HG03469 (cell line): ENCODE data around the gene SORBS2.
"Not testable (repeated sequence)": the region's sequence is repeated elsewhere in the genome, so short reads cannot be mapped to it uniquely, and the experiment has no call there.

Source experiments
- ATAC-seq: cut with Tn5 transposase; IDR thresholded peaks from one replicate; pipeline ENCODE4 v1.9.1; 2021; ENCODE audit warnings: mild to moderate bottlenecking, moderate library complexity, moderate number of reproducible peaks; ENCODE audit not compliant: unreplicated experiment

The SORBS2 gene

DNA sequence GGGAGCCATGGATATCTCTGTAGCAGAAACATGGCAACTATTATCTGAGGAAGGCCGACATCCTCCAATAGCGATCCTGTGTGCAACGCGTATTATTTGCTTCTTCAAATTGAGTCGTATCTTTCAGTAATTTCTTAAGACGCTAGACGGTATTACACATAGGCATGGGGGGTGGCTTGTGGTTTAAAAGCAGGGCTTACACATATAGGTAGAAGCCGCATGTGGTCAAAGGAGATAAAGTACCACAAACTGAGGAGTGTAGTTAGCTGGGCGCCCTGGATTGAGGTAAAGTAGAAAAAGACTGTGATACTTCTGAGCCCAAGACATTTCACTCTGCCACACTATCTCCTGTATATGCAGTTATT is 94.6 kb downstream of the SORBS2 start:
- ATAC-seq = no peak

DNA sequence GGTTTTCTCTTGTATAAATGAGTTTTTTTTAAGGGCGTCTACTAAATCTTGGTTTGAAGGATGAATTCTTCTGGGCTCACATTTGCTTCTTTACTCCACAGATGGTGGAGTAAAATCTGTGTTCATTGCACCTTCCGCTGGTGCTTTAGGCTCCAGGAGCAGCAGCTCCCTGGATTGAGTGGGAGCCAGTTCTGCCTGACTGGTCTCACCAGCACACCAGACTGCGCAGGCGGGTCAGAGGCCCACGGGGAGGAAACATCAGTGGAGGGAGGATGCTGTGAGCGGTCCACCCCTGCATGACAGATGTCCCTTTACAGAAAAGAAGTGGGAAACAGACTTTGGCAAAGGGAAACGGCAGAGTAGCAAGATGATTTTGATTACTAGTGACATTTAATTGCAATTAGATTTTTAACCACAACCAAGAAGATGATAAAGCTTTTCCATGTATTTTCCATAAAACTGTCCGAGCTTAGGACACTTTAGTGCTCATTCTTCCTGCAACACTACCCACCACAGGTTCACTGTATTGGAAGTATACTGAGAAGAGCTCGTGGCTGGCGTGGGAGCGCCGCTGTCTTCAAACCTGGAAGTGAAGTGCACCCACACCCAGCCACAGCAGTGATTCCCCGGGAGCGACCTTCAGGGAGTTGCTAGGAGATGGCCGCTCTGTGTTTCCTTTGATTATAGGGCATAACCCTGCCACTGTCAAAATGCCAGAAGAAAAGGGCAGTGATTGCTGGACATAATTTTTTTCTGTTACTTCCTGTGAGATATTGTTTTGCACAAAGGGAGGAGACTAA is 95.2 kb downstream of the SORBS2 start:
- no peak for ATAC-seq

DNA sequence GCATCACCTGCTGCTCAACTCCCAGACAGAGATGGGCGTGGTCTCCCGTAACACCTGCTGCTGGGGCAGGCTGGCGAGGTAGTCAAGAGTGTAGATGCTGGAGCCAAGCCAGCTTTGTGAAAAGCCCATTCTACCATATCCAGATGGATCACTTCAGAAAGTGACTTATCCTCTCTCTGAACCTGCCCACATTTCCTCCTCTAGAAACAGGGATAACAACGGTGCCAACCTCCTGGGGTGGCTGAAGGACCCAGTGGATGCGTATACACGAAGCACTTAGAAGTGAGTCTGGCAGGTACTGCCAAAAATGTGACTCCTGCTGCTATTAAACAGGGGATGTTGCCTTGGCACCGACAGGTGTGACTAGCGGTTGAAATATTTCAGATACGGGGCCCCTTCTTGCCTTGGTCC is 95.8 kb downstream of the SORBS2 start:
- no peak for ATAC-seq

DNA sequence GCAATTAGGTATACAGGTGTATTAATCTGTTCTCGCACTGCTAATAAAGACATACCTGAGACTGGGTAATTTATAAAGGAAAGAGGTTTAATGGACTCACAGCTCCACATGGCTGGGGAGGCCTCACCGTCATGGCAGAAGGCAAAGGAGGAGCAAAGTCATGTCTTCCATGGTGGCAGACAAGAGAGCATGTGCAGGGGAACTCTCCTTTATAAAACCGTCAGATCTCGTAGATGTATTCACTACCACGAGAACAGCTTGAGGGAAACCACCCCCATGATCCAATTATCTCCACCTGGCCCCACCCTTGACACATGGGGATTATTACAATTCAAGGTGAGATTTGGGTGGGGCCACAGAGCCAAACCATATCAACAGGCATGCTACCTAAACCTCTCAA is 97.5 kb downstream of the SORBS2 start:
- not testable (repeated sequence) for ATAC-seq

DNA sequence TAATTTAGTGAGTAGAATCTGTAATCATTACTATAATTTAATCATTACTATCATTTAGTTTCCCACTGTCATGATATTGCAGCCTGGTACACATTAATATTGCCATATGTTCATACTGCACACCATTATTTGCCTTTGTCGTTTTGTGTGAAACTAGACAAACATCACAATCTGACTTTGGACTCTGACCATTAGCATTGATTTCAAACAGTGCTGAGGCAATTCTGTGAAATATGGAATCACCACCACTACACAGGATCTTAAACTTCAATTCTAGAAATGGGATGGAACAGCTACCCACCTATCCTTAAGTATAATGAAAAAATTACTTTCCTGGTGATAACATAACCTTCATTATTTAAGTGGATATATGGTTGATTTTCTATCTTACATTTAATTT is 98.3 kb downstream of the SORBS2 start:
- no peak for ATAC-seq

DNA sequence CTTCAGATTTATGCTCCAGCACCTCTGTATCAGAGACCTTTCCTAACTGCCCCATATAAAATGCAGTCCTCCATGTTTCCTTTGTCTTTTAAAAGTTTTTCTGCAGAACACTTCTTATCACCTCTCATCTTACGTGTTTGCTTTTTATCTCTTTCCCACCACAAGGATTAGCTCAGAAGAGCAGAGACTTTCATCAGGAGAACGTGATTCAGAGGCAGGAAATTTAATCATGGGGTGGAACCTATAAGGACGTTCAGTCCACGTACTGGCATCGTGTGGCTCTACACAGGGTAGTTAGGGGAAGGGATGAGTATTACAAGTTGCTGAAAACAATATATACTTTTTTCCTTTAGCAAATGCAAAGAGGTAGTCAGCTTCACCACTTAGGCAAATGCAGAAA is 98.7 kb downstream of the SORBS2 start:
- ATAC-seq = no peak

- ATAC-seq = no peak
Measured at GRCh38 chr4:185712350-185713024, 99.5 kb downstream of the SORBS2 start.

- ATAC-seq = no peak
Measured at GRCh38 chr4:185711726-185712125, 100.3 kb downstream of the SORBS2 start.

- ATAC-seq = no peak
Measured at GRCh38 chr4:185710487-185710995, 101.5 kb downstream of the SORBS2 start.

- no peak for ATAC-seq
Measured at GRCh38 chr4:185709802-185710486, 102.0 kb downstream of the SORBS2 start.

DNA sequence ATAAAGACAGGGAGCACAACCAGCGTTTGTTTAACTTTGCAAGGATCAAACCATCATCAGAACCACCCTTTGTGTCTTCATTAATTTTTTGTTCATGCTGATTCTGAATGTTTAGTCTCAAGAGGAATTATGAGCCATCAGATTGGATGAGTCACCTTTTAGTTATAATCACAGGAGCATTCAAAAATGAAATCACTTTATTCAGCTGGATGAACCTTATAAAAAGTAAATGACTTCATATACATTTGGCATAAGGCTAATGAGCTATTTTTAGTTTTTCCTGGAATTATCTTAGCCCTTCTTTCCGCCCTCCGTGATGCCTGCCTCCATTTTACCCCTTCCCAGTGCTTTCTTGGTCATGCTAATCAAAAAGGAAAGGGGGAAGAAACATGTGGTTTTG is 103.6 kb downstream of the SORBS2 start:
- ATAC-seq = no peak

- ATAC-seq = not testable (repeated sequence)
Measured at GRCh38 chr4:185707622-185708021, 104.4 kb downstream of the SORBS2 start.

GRCh38 chr4:185702147-185702663 is 109.8 kb downstream of the SORBS2 start:
- ATAC-seq = no peak

DNA sequence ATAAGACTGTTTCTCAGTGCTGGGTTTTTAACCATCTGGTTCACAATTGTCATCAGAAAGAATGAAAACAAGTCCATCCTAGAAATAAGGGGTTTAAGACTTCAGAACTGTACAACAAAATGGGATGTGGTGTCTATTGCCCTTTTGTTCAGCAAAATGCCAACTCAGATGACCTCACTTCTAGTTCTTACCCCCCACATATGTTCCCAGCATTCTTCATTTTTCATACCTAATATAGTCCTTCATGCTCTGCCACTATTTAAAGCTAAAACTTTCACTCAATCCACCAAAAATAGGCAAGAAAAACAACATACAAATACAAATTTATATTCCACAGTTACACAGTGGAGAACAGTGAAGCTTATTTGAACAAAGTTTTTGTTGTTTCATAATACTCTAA is 111.4 kb downstream of the SORBS2 start:
- ATAC-seq = no peak

GRCh38 chr4:185700048-185700447 is 111.9 kb downstream of the SORBS2 start:
- no peak for ATAC-seq

- no peak for ATAC-seq
Measured at GRCh38 chr4:185697488-185697887, 114.5 kb downstream of the SORBS2 start.

DNA sequence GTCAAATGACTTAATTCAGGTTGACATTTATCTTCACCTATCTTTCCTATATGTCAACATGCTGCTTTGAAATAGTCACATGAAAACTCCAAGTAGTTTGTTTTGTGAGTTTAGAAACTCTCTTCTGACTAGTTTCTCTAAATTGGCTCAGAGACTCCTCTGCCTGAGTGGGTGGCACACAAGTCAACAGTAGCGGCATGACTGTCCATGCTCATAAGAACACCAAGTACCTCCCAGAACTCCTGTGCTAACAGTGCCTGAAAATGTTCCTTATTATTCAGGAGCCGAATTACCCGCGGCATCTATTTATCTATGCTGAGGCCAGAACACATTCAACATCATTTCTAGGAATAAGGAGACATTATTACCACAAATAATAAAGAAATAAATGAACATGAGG is 116.3 kb downstream of the SORBS2 start:
- ATAC-seq = no peak

- no peak for ATAC-seq
Measured at GRCh38 chr4:185693548-185694215, 118.3 kb downstream of the SORBS2 start.

DNA sequence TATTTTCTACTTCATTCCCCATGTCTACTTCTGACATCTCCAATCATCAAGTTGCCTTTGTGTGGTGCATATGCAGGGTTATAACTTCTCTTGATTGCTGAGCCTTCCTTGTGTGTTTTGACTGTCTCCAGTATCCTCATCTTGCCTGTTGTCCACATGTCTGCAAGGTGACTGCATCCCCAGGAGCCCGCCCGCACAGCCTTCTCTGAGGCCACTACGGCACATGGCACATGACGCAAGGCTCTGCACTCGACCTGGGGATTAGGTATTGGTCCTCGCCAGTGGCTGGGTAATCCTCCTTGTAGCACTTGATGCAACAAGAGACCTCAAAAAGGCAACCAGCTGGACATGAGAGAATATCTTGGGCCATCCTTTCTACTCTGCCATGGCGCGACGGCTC is 122.6 kb downstream of the SORBS2 start:
- ATAC-seq = no peak

GRCh38 chr4:185685804-185686203 is 126.2 kb downstream of the SORBS2 start:
- ATAC-seq = no peak

DNA sequence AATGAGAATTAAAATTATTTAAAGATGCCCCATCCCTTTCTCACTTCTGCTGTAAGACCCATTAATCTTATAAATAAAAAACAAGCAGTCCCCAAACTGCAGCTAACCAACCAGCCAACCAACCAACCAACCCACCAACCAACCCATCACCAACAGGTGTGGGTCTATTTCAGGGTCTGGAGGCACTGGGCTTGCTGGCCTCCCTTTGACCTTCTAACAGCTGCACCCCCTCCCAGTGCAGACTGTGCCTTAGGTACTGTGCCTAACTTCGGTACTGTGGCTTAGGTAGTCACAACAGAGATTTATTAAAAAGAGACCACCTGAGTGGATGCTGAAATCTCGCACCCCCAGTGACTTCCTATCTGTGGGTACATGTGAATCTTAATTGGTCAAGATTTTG is 128.1 kb downstream of the SORBS2 start:
- no peak for ATAC-seq
